ENCODE measurements around the gene HEG1.

DNA sequence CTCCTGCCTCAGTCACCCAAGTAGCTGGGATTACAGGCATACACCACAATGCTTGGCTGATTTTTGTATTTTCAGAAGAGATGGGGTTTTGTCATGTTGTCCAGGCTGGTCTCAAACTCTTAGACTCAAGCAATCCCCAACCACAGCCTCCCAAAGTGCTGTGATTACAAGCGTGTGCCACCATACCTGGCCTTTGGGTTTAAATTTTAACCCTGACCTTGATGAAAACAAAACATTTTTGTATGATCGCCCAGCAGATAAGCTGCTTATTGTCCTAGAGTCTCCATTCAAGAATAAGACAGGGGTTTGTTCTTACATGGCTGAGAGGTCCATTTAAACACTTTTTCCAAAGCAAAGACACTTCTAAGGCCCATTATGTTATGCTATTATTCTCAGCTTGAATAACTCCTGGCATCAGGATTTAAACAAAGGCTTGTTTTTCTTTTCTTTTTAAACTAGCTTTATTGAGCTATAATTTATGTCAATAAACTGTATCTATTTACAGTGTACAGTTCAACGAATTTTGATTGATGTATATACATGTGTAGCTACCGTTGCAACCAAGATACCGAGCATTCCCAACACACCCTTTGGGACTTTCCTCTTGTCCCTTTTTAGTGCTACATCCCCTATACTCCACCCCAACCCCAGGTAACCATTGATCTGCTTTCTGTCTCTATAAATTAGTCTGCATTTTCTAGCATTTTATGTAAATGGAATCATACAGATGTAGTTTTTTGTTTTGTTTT, 119.8 kb downstream of the HEG1 start:
- TF ChIP-seq, protein P1, sequence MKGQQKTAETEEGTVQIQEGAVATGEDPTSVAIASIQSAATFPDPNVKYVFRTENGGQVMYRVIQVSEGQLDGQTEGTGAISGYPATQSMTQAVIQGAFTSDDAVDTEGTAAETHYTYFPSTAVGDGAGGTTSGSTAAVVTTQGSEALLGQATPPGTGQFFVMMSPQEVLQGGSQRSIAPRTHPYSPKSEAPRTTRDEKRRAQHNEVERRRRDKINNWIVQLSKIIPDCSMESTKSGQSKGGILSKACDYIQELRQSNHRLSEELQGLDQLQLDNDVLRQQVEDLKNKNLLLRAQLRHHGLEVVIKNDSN (IDR thresholded peaks at IDR 0.05), result no peak
- TF ChIP-seq CEBPB (IDR thresholded peaks at IDR 0.05) (no peak), YY1 (IDR thresholded peaks at IDR 0.05; ENCODE audit: low read depth) (no peak), TAF1 (IDR thresholded peaks at IDR 0.05; ENCODE audit: low read depth) (no peak)
